SK-N-SH treated with all-trans-retinoic acid at 6 μM for 48 hours (cell line): ENCODE data around the gene C20orf96.

Source experiments
- ARNTL ChIP-seq: fragments of 450-650 bp; formaldehyde crosslinking; IDR thresholded peaks from 2 replicates; pipeline ENCODE4 v1.5.0; 2020; ENCODE audit warnings: low read depth, mild to moderate bottlenecking, moderate library complexity, borderline replicate concordance
- CSDC2 ChIP-seq: fragments of 250-450 bp; sonication (Bioruptor Pico); IDR thresholded peaks from 2 replicates; pipeline ENCODE4 v1.5.0; 2020; ENCODE audit warnings: mild to moderate bottlenecking, moderate library complexity
- CSRNP3 ChIP-seq: fragments of 250-450 bp; sonication (Bioruptor Pico); IDR thresholded peaks from 2 replicates; pipeline ENCODE4 v1.5.1; 2021; ENCODE audit warnings: mild to moderate bottlenecking, moderate library complexity
- POU6F1 ChIP-seq: fragments of 250-450 bp; sonication (Bioruptor Pico); IDR thresholded peaks from 2 replicates; pipeline ENCODE4 v1.8.0; 2021; ENCODE audit warnings: low read depth, mild to moderate bottlenecking, moderate library complexity, borderline replicate concordance
- RARB ChIP-seq: fragments of 250-450 bp; sonication (Bioruptor Pico); IDR thresholded peaks from 2 replicates; pipeline ENCODE4 v1.8.0; 2021; ENCODE audit warnings: mild to moderate bottlenecking, moderate library complexity
- ZFP3 ChIP-seq: fragments of 250-450 bp; sonication (Bioruptor Pico); IDR thresholded peaks from 2 replicates; pipeline ENCODE4 v1.5.0; 2020; ENCODE audit warnings: mild to moderate bottlenecking, moderate library complexity
- ZFP30 ChIP-seq: fragments of 450-650 bp; formaldehyde crosslinking; IDR thresholded peaks from 2 replicates; pipeline ENCODE4 v1.5.0; 2022; ENCODE audit warnings: mild to moderate bottlenecking, moderate library complexity
- ZNF565 ChIP-seq: fragments of 450-650 bp; formaldehyde crosslinking; conservative IDR thresholded peaks from 2 replicates; pipeline ENCODE4 v1.5.0; 2020; ENCODE audit warnings: low read depth, mild to moderate bottlenecking, moderate library complexity
- ZNF70 ChIP-seq: fragments of 450-650 bp; formaldehyde crosslinking; IDR thresholded peaks from 2 replicates; pipeline ENCODE4 v1.5.0; 2020; ENCODE audit warnings: mild to moderate bottlenecking, moderate library complexity
- TF ChIP-seq, protein P1 (sequence below): fragments of 250-450 bp; sonication (Bioruptor Pico); IDR thresholded peaks from 2 replicates; pipeline ENCODE4 v1.8.0; 2020; ENCODE audit warnings: mild to moderate bottlenecking, moderate library complexity, borderline replicate concordance

DNA sequence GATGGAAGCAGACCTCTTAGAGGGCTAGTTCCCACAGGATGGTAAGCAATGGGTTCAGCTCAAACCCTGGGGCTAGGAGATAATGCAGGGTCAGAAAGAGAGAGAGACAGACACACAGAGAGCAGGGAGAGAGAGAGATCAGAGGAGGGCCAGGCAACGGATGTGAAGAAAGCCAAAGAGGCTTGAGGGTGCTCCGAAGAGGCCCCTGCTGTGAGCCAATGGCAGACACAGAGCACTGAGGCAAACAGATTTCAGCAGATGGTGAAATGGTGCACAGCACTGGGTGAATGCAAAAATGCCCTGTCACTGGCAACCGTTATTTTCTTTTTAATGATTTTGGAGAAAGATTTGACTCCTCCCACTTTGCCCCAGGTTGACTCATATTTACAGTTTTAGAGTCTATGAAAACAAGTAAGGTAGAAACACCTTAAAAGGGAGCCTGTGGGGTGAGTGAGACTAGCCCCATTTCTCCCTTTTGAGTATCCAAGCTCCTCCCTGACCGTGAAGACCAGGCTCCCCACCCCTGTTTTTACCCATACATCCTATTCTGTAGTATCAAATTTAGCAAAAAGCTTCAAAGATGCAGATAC is 32.2 kb downstream of the C20orf96 start:
- TF ChIP-seq ZFP3 (CRISPR knock-in tag) (no peak), ZNF70 (no peak), ZFP30 (CRISPR knock-in tag) (no peak), ZNF565 (CRISPR knock-in tag) (no peak), ARNTL (CRISPR knock-in tag) (no peak), RARB (CRISPR knock-in tag) (no peak), POU6F1 (CRISPR knock-in tag) (no peak), CSRNP3 (no peak), CSDC2 (CRISPR knock-in tag) (no peak)
- TF ChIP-seq, protein P1, sequence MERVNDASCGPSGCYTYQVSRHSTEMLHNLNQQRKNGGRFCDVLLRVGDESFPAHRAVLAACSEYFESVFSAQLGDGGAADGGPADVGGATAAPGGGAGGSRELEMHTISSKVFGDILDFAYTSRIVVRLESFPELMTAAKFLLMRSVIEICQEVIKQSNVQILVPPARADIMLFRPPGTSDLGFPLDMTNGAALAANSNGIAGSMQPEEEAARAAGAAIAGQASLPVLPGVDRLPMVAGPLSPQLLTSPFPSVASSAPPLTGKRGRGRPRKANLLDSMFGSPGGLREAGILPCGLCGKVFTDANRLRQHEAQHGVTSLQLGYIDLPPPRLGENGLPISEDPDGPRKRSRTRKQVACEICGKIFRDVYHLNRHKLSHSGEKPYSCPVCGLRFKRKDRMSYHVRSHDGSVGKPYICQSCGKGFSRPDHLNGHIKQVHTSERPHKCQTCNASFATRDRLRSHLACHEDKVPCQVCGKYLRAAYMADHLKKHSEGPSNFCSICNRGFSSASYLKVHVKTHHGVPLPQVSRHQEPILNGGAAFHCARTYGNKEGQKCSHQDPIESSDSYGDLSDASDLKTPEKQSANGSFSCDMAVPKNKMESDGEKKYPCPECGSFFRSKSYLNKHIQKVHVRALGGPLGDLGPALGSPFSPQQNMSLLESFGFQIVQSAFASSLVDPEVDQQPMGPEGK (CRISPR knock-in tag) = no peak
